HG03045 (cell line): Measurements from ENCODE around the gene ZCRB1.
"Not testable (repeated sequence)": the region's sequence is repeated elsewhere in the genome, so short reads cannot be mapped to it uniquely, and the experiment has no call there.

Source experiments
- ATAC-seq: cut with Tn5 transposase; IDR thresholded peaks from one replicate; pipeline ENCODE4 v1.9.1; 2021; ENCODE audit warnings: mild to moderate bottlenecking, moderate library complexity; ENCODE audit not compliant: unreplicated experiment

ZCRB1 gene

GRCh38 chr12:42332301-42333285 lies 6.7 kb upstream of the ZCRB1 start:
- no peak for ATAC-seq

GRCh38 chr12:42330097-42330496 lies 4.2 kb upstream of the ZCRB1 start:
- not testable (repeated sequence) for ATAC-seq

GRCh38 chr12:42327227-42327590 lies 1.3 kb upstream of the ZCRB1 start:
- ATAC-seq, result no peak

GRCh38 chr12:42326541-42327226 lies 790 bp upstream of the ZCRB1 start:
- no peak for ATAC-seq

- ATAC-seq, result no peak
These were observed 605 bp downstream of the ZCRB1 start for GRCh38 chr12:42325326-42325652.

- ATAC-seq, result no peak
These were observed 2.0 kb downstream of the ZCRB1 start for GRCh38 chr12:42323856-42324255.

- no peak for ATAC-seq
These were observed 3.3 kb downstream of the ZCRB1 start for GRCh38 chr12:42322567-42322966.

- ATAC-seq, result no peak
These were observed 5.1 kb downstream of the ZCRB1 start for GRCh38 chr12:42320796-42321195.

- ATAC-seq, result no peak
These were observed 10.8 kb downstream of the ZCRB1 start for GRCh38 chr12:42315108-42315507.

- ATAC-seq, result no peak
These were observed 15.9 kb downstream of the ZCRB1 start for GRCh38 chr12:42309996-42310395.

GRCh38 chr12:42308390-42308789 lies 17.5 kb downstream of the ZCRB1 start:
- no peak for ATAC-seq

GRCh38 chr12:42306297-42306696 lies 19.6 kb downstream of the ZCRB1 start:
- ATAC-seq, result no peak

- peak; percentile 76 for ATAC-seq
These were observed 26.2 kb downstream of the ZCRB1 start for GRCh38 chr12:42299392-42300308.

GRCh38 chr12:42298887-42299286 lies 27.0 kb downstream of the ZCRB1 start:
- ATAC-seq, result no peak

- no peak for ATAC-seq
These were observed 29.3 kb downstream of the ZCRB1 start for GRCh38 chr12:42296503-42297109.

GRCh38 chr12:42291680-42292079 lies 34.2 kb downstream of the ZCRB1 start:
- ATAC-seq, result no peak

- ATAC-seq, result no peak
These were observed 37.4 kb downstream of the ZCRB1 start for GRCh38 chr12:42288544-42288943.

GRCh38 chr12:42286741-42287140 lies 39.2 kb downstream of the ZCRB1 start:
- no peak for ATAC-seq

GRCh38 chr12:42285431-42285830 lies 40.5 kb downstream of the ZCRB1 start:
- no peak for ATAC-seq

GRCh38 chr12:42284876-42285275 lies 41.0 kb downstream of the ZCRB1 start:
- ATAC-seq, result no peak

GRCh38 chr12:42284157-42284556 lies 41.7 kb downstream of the ZCRB1 start:
- ATAC-seq, result no peak
